Measurements from ENCODE around the gene RAB3B.
"Not testable (repeated sequence)": the region's sequence is repeated elsewhere in the genome, so short reads cannot be mapped to it uniquely, and the experiment has no call there.

Gene RAB3B

GRCh38 chr1:51875836-51876235, 114.7 kb downstream of the RAB3B start:
- DNase-seq (ENCODE audit: low read depth in 3 of 3, low spot score in 1 of 3) = no peak

- DNase-seq (ENCODE audit: low read depth in 3 of 3, low spot score in 1 of 3) = no peak
Measured at GRCh38 chr1:51875291-51875772, 115.2 kb downstream of the RAB3B start.

- not testable (repeated sequence) for DNase-seq (ENCODE audit: low read depth in 3 of 3, low spot score in 1 of 3)
Measured at GRCh38 chr1:51873270-51873669, 117.2 kb downstream of the RAB3B start.

- DNase-seq (ENCODE audit: low read depth in 3 of 3, low spot score in 1 of 3) = no peak
Measured at GRCh38 chr1:51871351-51871975, 119.0 kb downstream of the RAB3B start.

GRCh38 chr1:51870603-51871350, 119.7 kb downstream of the RAB3B start:
- DNase-seq (ENCODE audit: low read depth in 3 of 3, low spot score in 1 of 3) = no peak

GRCh38 chr1:51867479-51868232, 122.8 kb downstream of the RAB3B start:
- no peak for DNase-seq (ENCODE audit: low read depth in 3 of 3, low spot score in 1 of 3)

- DNase-seq (ENCODE audit: low read depth in 3 of 3, low spot score in 1 of 3) = no peak
Measured at GRCh38 chr1:51863384-51863783, 127.1 kb downstream of the RAB3B start.

GRCh38 chr1:51861669-51862068, 128.8 kb downstream of the RAB3B start:
- DNase-seq (ENCODE audit: low read depth in 3 of 3, low spot score in 1 of 3) = no peak

- DNase-seq (ENCODE audit: low read depth in 3 of 3, low spot score in 1 of 3) = no peak
Measured at GRCh38 chr1:51859735-51860134, 130.8 kb downstream of the RAB3B start.

- no peak for DNase-seq (ENCODE audit: low read depth in 3 of 3, low spot score in 1 of 3)
Measured at GRCh38 chr1:51859333-51859732, 131.2 kb downstream of the RAB3B start.

GRCh38 chr1:51858892-51859291, 131.6 kb downstream of the RAB3B start:
- DNase-seq (ENCODE audit: low read depth in 3 of 3, low spot score in 1 of 3) = no peak

Data from stimulated activated CD4-positive, alpha-beta T cell treated with anti-CD3 and anti-CD28 coated beads, TNF-alpha, amount 100 ng/mL, for 1 hour (primary cell).